ENCODE measurements around the gene AADAT.
"Not testable (repeated sequence)": the region's sequence is repeated elsewhere in the genome, so short reads cannot be mapped to it uniquely, and the experiment has no call there.

AADAT gene

DNA sequence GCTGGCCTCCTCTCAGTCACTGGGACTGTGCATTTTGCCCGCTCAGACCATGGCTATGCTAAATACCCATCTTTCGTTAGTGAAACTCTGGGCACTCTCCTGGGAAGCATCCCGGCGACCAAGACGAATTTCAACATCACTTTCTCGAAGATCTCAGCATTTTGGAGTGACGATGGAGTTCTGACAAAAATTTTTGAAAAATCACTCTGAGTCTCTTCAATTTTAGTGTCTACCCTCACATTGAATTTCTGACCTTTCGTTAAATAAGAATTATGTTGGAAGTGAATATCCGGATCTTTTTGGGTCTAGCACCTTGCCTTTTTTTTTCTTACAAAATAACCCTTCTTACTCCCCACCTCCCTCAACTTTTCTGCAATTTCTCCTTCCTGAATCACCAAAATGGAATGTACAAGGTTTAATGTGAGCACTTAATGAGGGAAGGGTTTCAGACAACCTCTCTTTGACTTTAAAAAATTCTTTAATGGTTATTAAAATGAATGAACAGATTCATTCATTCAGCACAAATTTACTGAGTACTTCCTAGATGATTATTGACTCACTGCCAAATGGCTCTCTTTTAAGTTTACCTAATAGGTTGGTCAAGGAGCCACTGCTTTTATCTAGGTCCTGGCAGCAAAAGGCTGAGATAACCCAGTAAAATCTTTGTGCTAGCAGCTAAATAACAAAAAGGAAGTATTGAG, 746 bp upstream of the AADAT start:
- peak in 1 of 2 experiments; percentile 3 for DNase-seq (ENCODE audit: low read depth in 2 of 2)

GRCh38 chr4:170089274-170089667, 485 bp downstream of the AADAT start:
- DNase-seq (ENCODE audit: low read depth in 2 of 2), result peak in 1 of 2 experiments; percentile 17

- DNase-seq (ENCODE audit: low read depth in 2 of 2), result no peak
Observed at GRCh38 chr4:170088716-170089115, 1.0 kb downstream of the AADAT start.

- DNase-seq (ENCODE audit: low read depth in 2 of 2), result peak in 1 of 2 experiments; percentile 7
Observed at GRCh38 chr4:170087163-170087700, 2.5 kb downstream of the AADAT start.

GRCh38 chr4:170083541-170083940, 6.2 kb downstream of the AADAT start:
- no peak for DNase-seq (ENCODE audit: low read depth in 2 of 2)

DNA sequence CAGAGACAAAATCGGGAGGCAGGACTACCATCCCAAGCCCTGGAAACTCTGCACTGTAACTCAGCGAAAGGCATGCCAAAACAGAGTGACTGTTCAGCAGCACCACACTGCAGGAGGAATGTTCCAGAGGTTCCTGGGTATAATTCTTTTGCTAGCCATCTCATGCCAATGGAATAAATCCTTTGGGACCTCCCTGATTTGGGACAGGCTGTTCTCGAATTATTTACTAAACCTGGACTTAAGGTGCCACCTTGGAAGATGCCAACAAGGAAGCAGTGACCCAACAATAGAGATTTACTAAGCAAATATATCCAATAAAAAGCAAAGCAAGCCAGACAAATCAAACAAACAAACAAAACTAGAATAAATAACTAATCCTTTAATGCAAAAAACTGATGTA, 9.3 kb downstream of the AADAT start:
- DNase-seq (ENCODE audit: low read depth in 2 of 2), result no peak

- DNase-seq (ENCODE audit: low read depth in 2 of 2), result peak in 1 of 2 experiments; percentile 11
Observed at GRCh38 chr4:170079981-170080380, 9.8 kb downstream of the AADAT start.

GRCh38 chr4:170071196-170071595, 18.6 kb downstream of the AADAT start:
- no peak for DNase-seq (ENCODE audit: low read depth in 2 of 2)

- no peak for DNase-seq (ENCODE audit: low read depth in 2 of 2)
Observed at GRCh38 chr4:170068438-170069128, 21.2 kb downstream of the AADAT start.

- DNase-seq (ENCODE audit: low read depth in 2 of 2), result no peak
Observed at GRCh38 chr4:170059421-170059820, 30.3 kb downstream of the AADAT start.

- DNase-seq (ENCODE audit: low read depth in 2 of 2), result no peak
Observed at GRCh38 chr4:170058826-170059225, 30.9 kb downstream of the AADAT start.

DNA sequence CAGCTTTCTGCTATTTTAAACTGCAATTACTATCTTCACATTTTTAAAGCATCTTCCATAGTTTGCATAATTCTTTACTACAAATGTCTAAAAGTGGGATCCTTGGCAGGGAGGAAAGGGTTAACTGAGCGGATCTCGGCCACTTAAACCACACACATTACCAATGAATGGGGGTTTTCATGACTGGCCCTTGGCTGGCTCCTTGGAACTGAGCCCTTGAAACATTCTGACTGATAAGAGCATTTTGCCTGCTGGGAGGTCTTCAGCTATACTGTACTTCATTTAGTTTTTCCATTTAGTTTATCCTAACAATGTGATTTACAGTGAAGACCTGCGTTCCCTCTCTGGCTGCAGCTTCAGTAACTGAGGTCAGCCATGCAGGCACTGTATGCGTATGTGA, 31.9 kb downstream of the AADAT start:
- DNase-seq (ENCODE audit: low read depth in 2 of 2), result no peak

DNA sequence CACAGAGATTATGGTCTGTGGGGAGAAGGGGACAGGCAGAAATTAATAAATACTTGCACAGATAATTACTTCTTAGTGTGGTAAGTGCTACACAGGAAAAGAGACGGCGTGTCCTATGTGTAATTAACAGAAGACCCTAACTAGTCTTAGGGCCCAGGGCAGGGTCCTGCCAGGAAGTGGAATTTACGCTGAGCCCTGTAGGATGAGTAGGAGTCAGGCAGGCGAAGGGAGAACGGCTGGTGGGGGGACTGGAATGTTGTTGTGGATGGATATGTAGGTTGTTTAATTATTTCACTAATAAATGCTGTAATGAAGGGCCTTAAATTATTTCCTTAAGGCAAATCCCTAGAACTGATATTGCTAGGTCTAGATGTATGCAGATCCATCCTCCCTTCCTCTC, 36.8 kb downstream of the AADAT start:
- no peak for DNase-seq (ENCODE audit: low read depth in 2 of 2)

DNA sequence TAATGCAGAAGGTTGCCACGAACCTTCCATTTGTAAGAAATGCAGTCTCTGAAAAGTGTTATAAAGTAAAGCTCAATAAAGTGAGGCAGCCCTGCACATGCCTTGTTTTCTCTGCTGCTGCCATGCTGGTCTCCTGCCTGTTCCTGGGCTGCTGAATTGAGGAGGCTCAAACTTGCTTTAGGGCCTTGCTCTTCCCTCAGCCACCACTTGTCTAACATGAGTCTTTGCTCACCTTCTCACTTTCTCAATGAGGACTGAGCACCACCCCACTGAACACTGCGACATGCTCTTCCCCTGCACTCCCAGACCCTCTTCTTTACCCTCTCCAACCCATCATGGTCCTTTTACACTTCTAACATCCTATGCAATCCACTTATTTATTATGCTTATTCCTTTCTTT, 38.4 kb downstream of the AADAT start:
- DNase-seq (ENCODE audit: low read depth in 2 of 2), result no peak

DNA sequence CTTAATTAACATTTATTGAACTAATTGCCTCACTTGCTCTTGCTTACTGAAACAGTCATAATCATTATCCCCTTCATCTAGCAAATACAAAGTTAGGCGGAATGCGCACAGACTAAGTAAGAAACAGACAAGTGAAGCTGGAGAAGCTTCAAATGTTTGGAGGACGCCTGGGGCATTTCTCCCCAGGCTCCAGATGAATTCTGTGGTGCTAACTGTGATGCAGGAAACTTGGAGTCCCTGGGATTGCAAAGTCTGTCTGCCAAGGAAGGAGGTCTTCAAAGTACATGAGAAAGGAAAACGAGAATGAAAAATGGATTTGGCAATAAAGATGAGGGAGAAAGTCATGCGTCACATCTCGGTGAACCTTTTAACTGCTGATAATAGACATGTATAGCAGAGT, 40.0 kb downstream of the AADAT start:
- DNase-seq (ENCODE audit: low read depth in 2 of 2), result no peak

DNA sequence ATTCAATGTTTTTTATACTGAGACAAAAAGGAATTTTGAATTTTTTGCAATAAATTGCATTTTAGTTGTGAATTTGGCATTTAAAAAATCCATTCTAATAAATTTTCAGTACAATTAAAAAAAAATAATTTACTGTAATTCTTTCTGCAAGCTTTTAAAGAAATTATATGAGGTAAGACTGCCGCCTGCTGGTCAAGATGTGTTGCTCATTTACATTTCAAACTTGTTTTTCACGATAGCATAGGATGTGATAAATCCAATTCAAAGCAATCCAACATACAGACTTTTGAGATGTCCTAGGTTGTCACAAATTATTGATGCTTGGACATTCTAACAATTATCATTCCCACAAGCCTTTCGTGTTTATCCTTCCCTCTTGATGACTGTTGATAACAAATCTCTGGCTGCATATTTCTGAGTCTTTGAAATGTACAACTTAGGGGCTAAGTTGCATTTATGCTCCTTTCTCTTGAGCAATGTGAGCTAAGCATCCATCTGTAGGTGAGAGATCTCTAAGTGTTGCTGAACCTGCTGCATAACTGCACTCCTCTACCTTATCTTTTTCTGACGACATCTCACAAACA, 41.9 kb downstream of the AADAT start:
- peak; percentile 43 to 46 for DNase-seq (ENCODE audit: low read depth in 2 of 2)

- DNase-seq (ENCODE audit: low read depth in 2 of 2), result not testable (repeated sequence)
Observed at GRCh38 chr4:170046156-170046555, 43.6 kb downstream of the AADAT start.

DNA sequence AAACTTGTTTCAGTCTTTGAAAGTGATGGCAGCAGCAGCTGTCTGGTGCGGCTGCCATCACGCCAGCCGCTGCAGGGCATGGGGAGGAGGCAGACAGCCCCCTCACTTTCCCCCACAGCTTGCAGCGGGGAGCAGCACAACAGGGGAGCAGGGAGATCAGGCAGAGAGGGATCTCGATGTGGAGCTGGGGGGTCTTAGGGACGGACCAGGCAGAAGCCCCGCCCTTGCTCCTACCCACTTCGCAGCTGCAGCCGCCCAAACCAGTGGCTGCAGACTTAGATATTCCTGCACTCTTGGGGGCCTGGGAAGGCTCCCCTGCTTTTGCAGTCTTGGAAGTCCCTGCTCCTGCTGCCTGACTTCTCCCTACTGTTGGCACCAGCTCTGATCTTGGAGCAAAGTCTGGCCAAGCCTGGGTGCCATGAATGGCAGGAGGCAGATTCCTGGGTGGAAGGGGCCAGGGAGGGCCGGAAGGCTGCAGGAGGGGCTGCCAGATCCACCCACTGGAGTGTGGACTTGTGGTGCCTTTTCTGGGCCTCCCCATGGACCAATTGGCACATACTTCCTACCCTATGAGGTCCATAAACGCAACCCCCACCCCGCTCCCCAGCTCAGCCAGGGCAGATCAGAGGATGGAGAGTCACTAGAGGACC, 49.6 kb downstream of the AADAT start:
- DNase-seq (ENCODE audit: low read depth in 2 of 2), result no peak

GRCh38 chr4:170038769-170039168, 51.0 kb downstream of the AADAT start:
- no peak for DNase-seq (ENCODE audit: low read depth in 2 of 2)

GRCh38 chr4:170038232-170038631, 51.5 kb downstream of the AADAT start:
- no peak for DNase-seq (ENCODE audit: low read depth in 2 of 2)

GRCh38 chr4:170037481-170037880, 52.3 kb downstream of the AADAT start:
- no peak for DNase-seq (ENCODE audit: low read depth in 2 of 2)

DNA sequence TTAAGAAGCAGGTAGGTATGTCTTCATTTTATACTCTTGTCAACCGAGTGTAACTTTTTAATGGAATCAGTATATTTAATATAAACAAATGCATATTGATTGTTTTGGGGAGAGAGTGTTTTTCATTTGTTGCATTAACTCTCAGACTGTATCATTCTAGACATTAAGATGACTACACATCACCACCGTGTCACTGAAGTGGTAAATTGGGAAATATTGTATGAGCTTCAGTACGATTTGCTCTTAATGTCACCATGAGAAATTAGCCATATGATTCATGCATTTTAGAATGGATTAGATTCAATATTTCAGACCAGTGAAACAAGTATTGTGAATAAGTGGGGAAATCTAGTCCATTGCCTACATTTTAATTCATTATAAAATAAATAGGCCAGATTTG, 53.9 kb downstream of the AADAT start:
- DNase-seq (ENCODE audit: low read depth in 2 of 2), result no peak

Data from fibroblast of skin of left quadriceps (primary cell).